OCI-LY1 (cell line): Measurements from ENCODE around the gene MMRN1.

Experiments
- CTCF ChIP-seq: fragments of 200-600 bp; sonication (generic), shearing (Covaris generic); IDR thresholded peaks from 2 replicates; pipeline ENCODE4 v1.5.1; 2017; ENCODE audit warnings: mild to moderate bottlenecking, antibody characterized with exemption, low read length, moderate library complexity, mixed read lengths
- EZH2 ChIP-seq: fragments of 200-600 bp; sonication (generic), shearing (Covaris generic); IDR thresholded peaks from 2 replicates; pipeline ENCODE4 v1.8.0; 2017; ENCODE audit warnings: borderline replicate concordance, mixed run types, mild to moderate bottlenecking, antibody characterized with exemption, low read length, moderate library complexity, mixed read lengths

- no peak for TF ChIP-seq CTCF
- no peak for TF ChIP-seq EZH2
Measured at GRCh38 chr4:89913623-89914022, 19.0 kb downstream of the MMRN1 start.
